COLO668 (cell line): Measurements from ENCODE around the gene SRF.
A peak's percentile ranks its signal among the peaks of the same experiment; 100 is the strongest.

Source experiments
- DNase-seq: peaks from one replicate; lab custom pipeline; 2025; ENCODE audit not compliant: unreplicated experiment; lab: John Stamatoyannopoulos, UW

Gene SRF

GRCh38 chr6:43207286-43207685, 36.2 kb downstream of the SRF start:
- DNase-seq, result no peak

- DNase-seq, result no peak
These were observed 40.9 kb downstream of the SRF start for GRCh38 chr6:43211955-43212354.

GRCh38 chr6:43213431-43213830, 42.4 kb downstream of the SRF start:
- DNase-seq, result no peak

- no peak for DNase-seq
These were observed 44.0 kb downstream of the SRF start for GRCh38 chr6:43215066-43215465.

GRCh38 chr6:43216200-43216599, 45.1 kb downstream of the SRF start:
- DNase-seq, result no peak

- DNase-seq, result no peak
These were observed 46.3 kb downstream of the SRF start for GRCh38 chr6:43217351-43217750.

- no peak for DNase-seq
These were observed 48.0 kb downstream of the SRF start for GRCh38 chr6:43219119-43219518.

- DNase-seq, result no peak
These were observed 48.7 kb downstream of the SRF start for GRCh38 chr6:43219814-43220213.

- no peak for DNase-seq
These were observed 49.4 kb downstream of the SRF start for GRCh38 chr6:43220439-43220951.

GRCh38 chr6:43221046-43221972, 50.2 kb downstream of the SRF start:
- no peak for DNase-seq

GRCh38 chr6:43222418-43223059, 51.5 kb downstream of the SRF start:
- no peak for DNase-seq

GRCh38 chr6:43223175-43223574, 52.1 kb downstream of the SRF start:
- DNase-seq, result no peak

GRCh38 chr6:43226192-43226851, 55.3 kb downstream of the SRF start:
- no peak for DNase-seq

- DNase-seq, result peak; percentile 75
These were observed 58.1 kb downstream of the SRF start, which contains the start of gene DNPH1 for GRCh38 chr6:43228951-43229802. TSS of gene DNPH1 (minus strand) at chr6:43229481. CDS start at chr6:43229456, 25 bp downstream.

- no peak for DNase-seq
These were observed 58.9 kb downstream of the SRF start for GRCh38 chr6:43229803-43230620.

GRCh38 chr6:43231053-43231452, 60.0 kb downstream of the SRF start:
- no peak for DNase-seq
